ENCODE measurements around the gene PPARA. TPM values are rescaled to one million over a fixed set of nuclear protein-coding genes. Genes with fewer than 3 reads are reported as not detected.

Gene PPARA
- total and polyA plus RNA-seq, 9 of the 15 experiments (the other 6 are each of a cell fraction or from before 2014, with no cell fraction given), result 0.64 to 5.3 (median 3.5) TPM

GRCh38 chr22:46287873-46288751 is 137.8 kb downstream of the PPARA start:
- H3K4me1 ChIP-seq (replicated peaks in 1 of 2; ENCODE audit: control insufficient read depth in 2 of 2, insufficient read depth in 2 of 2, low read length in 2 of 2), result peaks cover 0 to 19% of the 10 kb centered on the region in 2 experiments; a peak in 1 of 5 replicates
- no peak overlapping the region for H2AFZ ChIP-seq (ENCODE audit: low read depth, low read length)
- no peaks in the 10 kb centered on the region for H3K27me3 ChIP-seq (ENCODE audit: control insufficient read depth in 2 of 2, insufficient read depth in 2 of 2, low read length in 2 of 2)
- in situ Hi-C loops (cut with MboI), result no loop called here
- WGBS (ENCODE audit: insufficient coverage, low coverage, missing lambda C conversion rate), result 86% methylated on average over 20 of the region's 24 CpGs
- FAIRE-seq (no peak), ATAC-seq (no peak), DNase-seq (ENCODE audit: extremely low read depth in 1 of 4, low spot score in 3 of 4) (no peak)
- no peak overlapping the region for H3K4me2 ChIP-seq (ENCODE audit: insufficient read depth, low read length)
- TF ChIP-seq POLR2G (IDR thresholded peaks at IDR 0.05; ENCODE audit: low read depth, low read length) (peak; percentile 53), DNMT1 (IDR thresholded peaks at IDR 0.05) (no peak), PYGO2 (tag; IDR thresholded peaks at IDR 0.05) (no peak), ZBTB40 (IDR thresholded peaks at IDR 0.05) (no peak), ZBTB40 (CRISPR knock-in tag; IDR thresholded peaks at IDR 0.05) (no peak), HNRNPK (IDR thresholded peaks at IDR 0.05; ENCODE audit: low read depth, low read length, poor library complexity, severe bottlenecking) (no peak), GATA2 (CRISPR knock-in tag; IDR thresholded peaks at IDR 0.05) (no peak)
- POLR2A ChIA-PET, result interaction anchor here (0.7 to 0.8 kb wide), 2 partner anchors 10 to 20 kb away, joined by 3 to 4 read pairs; no protein-coding TSS in a partner anchor
- H3K27ac ChIP-seq (ENCODE audit: extremely low read depth, low read depth, low read length), result no peak overlapping the region
- no peak overlapping the region for H3K4me3 ChIP-seq
- H3K9me3 ChIP-seq (replicated peaks; ENCODE audit: control insufficient read depth, insufficient read depth, low read depth, low read length), result no peaks in the 10 kb centered on the region
- no peaks in the 10 kb centered on the region for H3K79me2 ChIP-seq (ENCODE audit: control insufficient read depth, insufficient read depth, low read length)
- H4K20me1 ChIP-seq (replicated peaks; ENCODE audit: control insufficient read depth, insufficient read depth, low read length), result no peaks in the 10 kb centered on the region
- H3K9ac ChIP-seq (ENCODE audit: insufficient read depth in 1 of 2, low read depth in 2 of 2, low read length in 2 of 2), result no peak overlapping the region; a peak in 1 of 4 replicates
- CTCF ChIA-PET (ENCODE audit: low intra/inter-chr PET ratio), result no interaction called here
- intact Hi-C loops (cut with micrococcal nuclease), result no loop called here
- no TSS peak for BruUV-seq (replicated peaks)
- H3K9me1 ChIP-seq (ENCODE audit: control insufficient read depth, insufficient read depth, low read length), result no peaks in the 10 kb centered on the region
- H3K36me3 ChIP-seq (ENCODE audit: control insufficient read depth, insufficient read depth, low read length), result peaks cover 38% of the 10 kb centered on the region

Measured in K562 (cell line).